TTC549 (cell line): ENCODE data around the gene PLCD1.

Experiments
- FAIRE-seq: peaks from 2 replicates; lab custom pipeline; 2012; peaks lifted over from hg19 to GRCh38; lab: Jason Lieb, UNC

Gene PLCD1

GRCh38 chr3:38016847-38017444 lies 12.5 kb downstream of the PLCD1 start:
- FAIRE-seq, result no peak

GRCh38 chr3:38016410-38016809 lies 13.0 kb downstream of the PLCD1 start:
- FAIRE-seq, result no peak

GRCh38 chr3:38015984-38016383 lies 13.5 kb downstream of the PLCD1 start:
- FAIRE-seq, result no peak

GRCh38 chr3:38015485-38015884 lies 14.0 kb downstream of the PLCD1 start:
- no peak for FAIRE-seq

- FAIRE-seq, result no peak
Measured at GRCh38 chr3:38011111-38011510, 18.3 kb downstream of the PLCD1 start.

- no peak for FAIRE-seq
Measured at GRCh38 chr3:38009807-38010591, 19.4 kb downstream of the PLCD1 start.

GRCh38 chr3:38008971-38009580 lies 20.4 kb downstream of the PLCD1 start:
- FAIRE-seq, result no peak

- no peak for FAIRE-seq
Measured at GRCh38 chr3:38008191-38008701, 21.2 kb downstream of the PLCD1 start.

- FAIRE-seq, result no peak
Measured at GRCh38 chr3:38007754-38008090, 21.7 kb downstream of the PLCD1 start.

- no peak for FAIRE-seq
Measured at GRCh38 chr3:38006445-38006995, 22.9 kb downstream of the PLCD1 start.

GRCh38 chr3:38006031-38006430 lies 23.4 kb downstream of the PLCD1 start:
- FAIRE-seq, result no peak

- FAIRE-seq, result no peak
Measured at GRCh38 chr3:38005076-38006020, 24.1 kb downstream of the PLCD1 start.

- no peak for FAIRE-seq
Measured at GRCh38 chr3:38004415-38005075, 24.9 kb downstream of the PLCD1 start.

- FAIRE-seq, result no peak
Measured at GRCh38 chr3:38003817-38004414, 25.5 kb downstream of the PLCD1 start.

GRCh38 chr3:38003371-38003816 lies 26.0 kb downstream of the PLCD1 start:
- no peak for FAIRE-seq

- no peak for FAIRE-seq
Measured at GRCh38 chr3:38002940-38003339, 26.5 kb downstream of the PLCD1 start.

- FAIRE-seq, result no peak
Measured at GRCh38 chr3:38002291-38002876, 27.1 kb downstream of the PLCD1 start.

- FAIRE-seq, result no peak
Measured at GRCh38 chr3:38001456-38002081, 27.9 kb downstream of the PLCD1 start.

GRCh38 chr3:38000965-38001455 lies 28.4 kb downstream of the PLCD1 start:
- no peak for FAIRE-seq
